Osteoblast (primary cell): ENCODE measurements around the gene CDS1. TPM values are rescaled to one million over a fixed set of nuclear protein-coding genes. Genes with fewer than 3 reads are reported as not detected.

Experiments used
- DNase-seq: peaks from one replicate; pipeline ENCODE4 v3.0.0; 2011; ENCODE audit warnings: low spot score, mixed read lengths; ENCODE audit not compliant: insufficient read length; ENCODE audit errors: missing footprints
- H2AFZ ChIP-seq: 2 replicates; pipeline ENCODE4 v1.6.0; 2011; ENCODE audit warnings: mild to moderate bottlenecking, low read length
- H3K27ac ChIP-seq: 2 replicates; pipeline ENCODE4 v1.5.1; 2011; ENCODE audit warnings: mild to moderate bottlenecking, low read depth, low read length, moderate library complexity
- H3K27me3 ChIP-seq: 2 replicates; pipeline ENCODE4 v1.6.0; 2012; ENCODE audit warnings: mild to moderate bottlenecking, control low read depth, inconsistent platforms, low read length, moderate library complexity; ENCODE audit not compliant: insufficient read depth
- H3K36me3 ChIP-seq: 2 replicates; pipeline ENCODE4 v1.5.1; 2011; ENCODE audit warnings: mild to moderate bottlenecking, low read length, control low read depth, moderate library complexity; ENCODE audit not compliant: insufficient read depth
- H3K4me1 ChIP-seq: 2 replicates; pipeline ENCODE4 v1.5.1; 2011; ENCODE audit warnings: mild to moderate bottlenecking, low read length, control low read depth, moderate library complexity; ENCODE audit not compliant: insufficient read depth
- H3K4me2 ChIP-seq: 2 replicates; pipeline ENCODE4 v1.6.0; 2011; ENCODE audit warnings: mild to moderate bottlenecking, low read length; ENCODE audit not compliant: insufficient read depth
- H3K4me3 ChIP-seq: fragments of 200-600 bp; sonication (generic); 3 replicates; pipeline ENCODE4 v1.5.1; 2012; ENCODE audit warnings: mild to moderate bottlenecking, low read length, inconsistent platforms; ENCODE audit not compliant: insufficient read depth
- H3K79me2 ChIP-seq: 2 replicates; pipeline ENCODE4 v1.6.0; 2012; ENCODE audit warnings: mild to moderate bottlenecking, low read length, control low read depth, inconsistent platforms; ENCODE audit not compliant: insufficient read depth
- H3K9me3 ChIP-seq: 2 replicates; pipeline ENCODE4 v1.5.1; 2011; ENCODE audit warnings: low read depth, low read length, control low read depth
- H4K20me1 ChIP-seq: 2 replicates; pipeline ENCODE4 v1.6.0; 2012; ENCODE audit warnings: mild to moderate bottlenecking, low read length, control low read depth; ENCODE audit not compliant: insufficient read depth
- total RNA-seq: library from RNA; depleted of rRNA; stranded (reverse); fragments of >200 nt; gene quantifications from 2 replicates; pipeline ENCODE4 v1.2.3, GENCODE V29; 2012
- TF ChIP-seq, protein P1 (sequence below): IDR thresholded peaks from 2 replicates; pipeline ENCODE4 v1.5.1; 2011; ENCODE audit warnings: mild to moderate bottlenecking, low read depth, low read length, moderate library complexity; ENCODE audit errors: extremely low read depth

CDS1 gene
- total RNA-seq, 1 donor = under 0.01 TPM

DNA sequence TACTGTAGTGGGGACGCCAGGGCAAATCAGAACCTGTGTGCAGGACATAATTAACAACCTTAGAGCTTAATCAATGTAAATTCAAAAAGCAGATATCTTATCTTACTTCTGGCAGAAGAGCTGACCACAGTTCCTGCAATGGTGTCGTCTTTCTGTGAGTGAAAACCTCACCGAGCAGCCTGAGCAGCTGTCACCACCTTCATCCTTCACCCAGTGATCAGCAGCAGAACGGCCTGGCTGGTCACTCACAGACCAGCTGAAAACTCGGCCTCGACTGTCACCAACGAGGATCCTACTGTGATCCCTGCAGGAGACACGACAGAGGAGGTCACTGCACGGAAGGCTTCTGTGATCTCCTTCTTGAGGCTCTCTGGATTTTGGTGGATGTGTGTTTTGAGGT lies 94.2 kb downstream of the CDS1 start:
- TF ChIP-seq, protein P1, sequence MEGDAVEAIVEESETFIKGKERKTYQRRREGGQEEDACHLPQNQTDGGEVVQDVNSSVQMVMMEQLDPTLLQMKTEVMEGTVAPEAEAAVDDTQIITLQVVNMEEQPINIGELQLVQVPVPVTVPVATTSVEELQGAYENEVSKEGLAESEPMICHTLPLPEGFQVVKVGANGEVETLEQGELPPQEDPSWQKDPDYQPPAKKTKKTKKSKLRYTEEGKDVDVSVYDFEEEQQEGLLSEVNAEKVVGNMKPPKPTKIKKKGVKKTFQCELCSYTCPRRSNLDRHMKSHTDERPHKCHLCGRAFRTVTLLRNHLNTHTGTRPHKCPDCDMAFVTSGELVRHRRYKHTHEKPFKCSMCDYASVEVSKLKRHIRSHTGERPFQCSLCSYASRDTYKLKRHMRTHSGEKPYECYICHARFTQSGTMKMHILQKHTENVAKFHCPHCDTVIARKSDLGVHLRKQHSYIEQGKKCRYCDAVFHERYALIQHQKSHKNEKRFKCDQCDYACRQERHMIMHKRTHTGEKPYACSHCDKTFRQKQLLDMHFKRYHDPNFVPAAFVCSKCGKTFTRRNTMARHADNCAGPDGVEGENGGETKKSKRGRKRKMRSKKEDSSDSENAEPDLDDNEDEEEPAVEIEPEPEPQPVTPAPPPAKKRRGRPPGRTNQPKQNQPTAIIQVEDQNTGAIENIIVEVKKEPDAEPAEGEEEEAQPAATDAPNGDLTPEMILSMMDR = no peak
- H4K20me1 ChIP-seq = no peaks in the 10 kb centered on the region
- peaks cover 51% of the 10 kb centered on the region for H3K36me3 ChIP-seq

GRCh38 chr4:84677995-84678394 lies 95.1 kb downstream of the CDS1 start:
- Histone ChIP-seq H4K20me1 (no peaks in the 10 kb centered on the region), H3K9me3 (no peaks in the 10 kb centered on the region), H3K4me1 (peaks cover 27% of the 10 kb centered on the region), H3K27ac (no peak overlapping the region), H2AFZ (no peak overlapping the region), H3K4me2 (no peak overlapping the region), H3K27me3 (no peaks in the 10 kb centered on the region), H3K79me2 (no peaks in the 10 kb centered on the region), H3K4me3 (no peak overlapping the region), H3K36me3 (peaks cover 52% of the 10 kb centered on the region)
- no peak for DNase-seq
- TF ChIP-seq, protein P1 = no peak

More for the DNA sequence above, 94.2 kb downstream of the CDS1 start:
- no peak for DNase-seq
- Histone ChIP-seq H3K27ac (no peak overlapping the region), H3K9me3 (no peaks in the 10 kb centered on the region), H2AFZ (no peak overlapping the region), H3K4me2 (no peak overlapping the region), H3K27me3 (no peaks in the 10 kb centered on the region), H3K4me1 (peaks cover 21% of the 10 kb centered on the region), H3K79me2 (no peaks in the 10 kb centered on the region), H3K4me3 (no peak overlapping the region)

DNA sequence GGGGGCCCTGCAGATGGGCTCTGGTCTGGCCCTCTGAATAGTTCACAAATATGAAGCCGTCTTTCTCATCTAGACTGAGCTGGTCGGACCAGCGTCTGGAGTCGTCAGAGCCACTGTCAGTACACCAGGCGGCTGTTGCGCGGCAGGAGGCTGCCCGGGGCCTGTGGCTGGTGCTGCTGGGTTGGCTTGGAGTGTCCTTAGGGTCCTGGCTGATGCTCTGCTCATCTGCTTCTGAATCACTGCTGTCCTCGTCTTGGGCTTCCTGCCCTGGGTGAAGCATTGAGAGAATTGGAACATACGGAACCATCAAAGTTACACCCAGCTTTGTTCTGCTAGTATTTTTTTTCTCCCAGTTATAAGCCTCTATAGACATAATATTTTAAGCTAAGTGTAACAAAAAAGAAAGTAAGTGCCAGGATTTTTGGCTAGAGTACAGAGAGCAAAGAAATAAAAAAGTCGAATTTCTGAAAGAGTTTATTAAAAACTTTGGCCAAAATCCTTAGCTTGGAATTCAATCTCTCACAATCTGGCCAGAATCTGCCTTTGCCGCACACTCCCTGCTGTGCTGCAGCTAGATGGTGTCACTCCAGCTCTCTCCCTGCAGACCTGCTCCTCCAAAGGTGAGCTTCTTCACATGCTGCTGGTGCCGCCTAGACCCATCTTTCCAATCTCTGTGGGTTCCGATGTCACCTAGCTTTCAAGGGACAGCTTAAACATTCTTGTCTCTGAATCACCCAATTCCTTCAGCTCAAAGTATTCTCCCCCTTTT lies 96.2 kb downstream of the CDS1 start:
- Histone ChIP-seq H3K4me1 (peaks cover 16% of the 10 kb centered on the region), H3K9me3 (no peaks in the 10 kb centered on the region), H3K36me3 (peaks cover 62% of the 10 kb centered on the region), H3K27me3 (no peaks in the 10 kb centered on the region), H3K27ac (no peak overlapping the region), H3K4me3 (no peak overlapping the region), H4K20me1 (no peaks in the 10 kb centered on the region), H3K4me2 (no peak overlapping the region), H2AFZ (no peak overlapping the region), H3K79me2 (no peaks in the 10 kb centered on the region)
- no peak for DNase-seq
- TF ChIP-seq, protein P1 = no peak

- Histone ChIP-seq H3K4me2 (no peak overlapping the region), H3K27me3 (no peaks in the 10 kb centered on the region), H2AFZ (no peak overlapping the region), H3K4me3 (no peak overlapping the region), H3K27ac (no peak overlapping the region), H3K9me3 (no peaks in the 10 kb centered on the region), H3K4me1 (peaks cover 15% of the 10 kb centered on the region), H3K79me2 (no peaks in the 10 kb centered on the region), H3K36me3 (peaks cover 62% of the 10 kb centered on the region), H4K20me1 (no peaks in the 10 kb centered on the region)
- DNase-seq = no peak
- TF ChIP-seq, protein P1 = no peak
These were observed 98.0 kb downstream of the CDS1 start for GRCh38 chr4:84680956-84681355.
